Liver (tissue), 9 donors: ENCODE measurements around the gene TMEM39B. TPM values are rescaled to one million over a fixed set of nuclear protein-coding genes. Genes with fewer than 3 reads are reported as not detected.

ENCODE experiments used
- DNase-seq: peaks from one replicate; pipeline ENCODE4 v3.0.0-alpha.2; 2017; ENCODE audit warnings: low spot score
- H3K27ac ChIP-seq, 2 donors: one replicate each; pipeline ENCODE4 v1.7.0; 2013; ENCODE audit warnings: inconsistent platforms in 2 of 2, low read length in 2 of 2, control low read depth in 1 of 2, low read depth in 1 of 2, mild to moderate bottlenecking in 1 of 2
- H3K27me3 ChIP-seq, 4 donors: one replicate each; pipeline versions ENCODE4 v1.6.1 to v1.7.0; 2013; ENCODE audit warnings: low read length in 3 of 4, inconsistent platforms in 1 of 4, mild to moderate bottlenecking in 1 of 4, moderate library complexity in 1 of 4; ENCODE audit not compliant: control insufficient read depth in 4 of 4, insufficient read depth in 4 of 4
- H3K36me3 ChIP-seq, 4 donors: one replicate each; pipeline versions ENCODE4 v1.6.1 to v1.7.0; 2013; ENCODE audit warnings: low read length in 3 of 4, mild to moderate bottlenecking in 3 of 4, low read depth in 1 of 4, moderate library complexity in 1 of 4; ENCODE audit not compliant: control insufficient read depth in 4 of 4, insufficient read depth in 3 of 4
- H3K4me1 ChIP-seq, 4 donors: one replicate each; pipeline versions ENCODE4 v1.6.1 to v1.7.0; 2013; ENCODE audit warnings: low read length in 3 of 4, mild to moderate bottlenecking in 3 of 4, moderate library complexity in 1 of 4; ENCODE audit not compliant: control insufficient read depth in 4 of 4, insufficient read depth in 4 of 4
- H3K4me3 ChIP-seq, 3 donors: one replicate each; pipeline versions ENCODE4 v1.6.1 to v1.7.0; 2013; ENCODE audit warnings: low read length in 3 of 3, control low read depth in 1 of 3, low read depth in 1 of 3, mild to moderate bottlenecking in 1 of 3
- H3K9ac ChIP-seq, 2 donors: one replicate each; pipeline ENCODE4 v1.7.0; 2013; ENCODE audit warnings: low read length in 2 of 2, mild to moderate bottlenecking in 2 of 2, moderate library complexity in 2 of 2, control low read depth in 1 of 2, low read depth in 1 of 2
- H3K9me3 ChIP-seq, 4 donors: one replicate each; pipeline versions ENCODE4 v1.6.1 to v1.7.0; 2013; ENCODE audit warnings: low read length in 3 of 4; ENCODE audit not compliant: control insufficient read depth in 4 of 4
- ATF3 ChIP-seq: IDR thresholded peaks from 2 replicates; pipeline ENCODE4 v1.6.1; 2016; ENCODE audit warnings: antibody characterized with exemption
- FOXA1 ChIP-seq: IDR thresholded peaks from 2 replicates; pipeline ENCODE4 v1.6.1; 2016; ENCODE audit warnings: antibody characterized with exemption
- FOXA2 ChIP-seq: IDR thresholded peaks from 2 replicates; pipeline ENCODE4 v1.6.1; 2016; ENCODE audit warnings: antibody characterized with exemption
- HNF4G ChIP-seq: IDR thresholded peaks from 2 replicates; pipeline ENCODE4 v1.6.1; 2016; ENCODE audit warnings: antibody characterized with exemption
- JUND ChIP-seq, 2 donors: IDR thresholded peaks; 2 replicates each; pipeline ENCODE4 v1.6.1; 2016; ENCODE audit warnings: antibody characterized with exemption in 2 of 2
- MAX ChIP-seq: IDR thresholded peaks from 2 replicates; pipeline ENCODE4 v1.6.1; 2016; ENCODE audit warnings: antibody characterized with exemption
- NR2F2 ChIP-seq: IDR thresholded peaks from 2 replicates; pipeline ENCODE4 v1.6.1; 2016; ENCODE audit warnings: antibody characterized with exemption
- RAD21 ChIP-seq, 2 donors: IDR thresholded peaks; 2 replicates each; pipeline ENCODE4 v1.6.1; 2016; ENCODE audit warnings: antibody characterized with exemption in 2 of 2, mild to moderate bottlenecking in 2 of 2
- TAF1 ChIP-seq: conservative IDR thresholded peaks from 2 replicates; pipeline ENCODE4 v1.6.1; 2016; ENCODE audit warnings: antibody characterized with exemption, mild to moderate bottlenecking
- YY1 ChIP-seq: IDR thresholded peaks from 2 replicates; pipeline ENCODE4 v1.6.1; 2016; ENCODE audit warnings: antibody characterized with exemption, mild to moderate bottlenecking
- WGBS: extraction: QIAGEN DNeasy Blood & Tissue Kit; methylation state at CpG from one replicate; pipeline ENCODE4 v1.1.7; 2013; 5-methylcytosine and 5-hydroxymethylcytosine counted together
- polyA plus RNA-seq, 2 donors: library from polyadenylated mRNA; stranded (reverse) in 1 of 2; unstranded in 1 of 2; fragments of 200-250 nt in 1 of 2; fragments of >200 nt in 1 of 2; fragmentation: Nextera tagmentation in 1 of 2; extraction: Ambion mirVana in 1 of 2; gene quantifications; one replicate each; pipeline versions ENCODE4 v1.2.1 to v1.2.3, GENCODE V29; 2013 to 2015
- total RNA-seq, 2 donors: library from RNA; depleted of rRNA; stranded (reverse); fragments of >200 nt; gene quantifications; one replicate each; pipeline ENCODE4 v1.2.3, GENCODE V29; 2014
- TF ChIP-seq, protein P1 (sequence below): IDR thresholded peaks from 2 replicates; pipeline ENCODE4 v1.6.1; 2016; ENCODE audit warnings: antibody characterized with exemption
- TF ChIP-seq, protein P2 (sequence below): IDR thresholded peaks from 2 replicates; pipeline ENCODE4 v1.6.1; 2016; ENCODE audit warnings: antibody characterized with exemption, mild to moderate bottlenecking
- TF ChIP-seq, protein P3 (sequence below): fragments of 150-350 bp; IDR thresholded peaks from 2 replicates; pipeline ENCODE4 v1.5.1; 2017; ENCODE audit warnings: improper control_type of control experiment, low read depth, low read length; ENCODE audit not compliant: missing input control
- donor health status: healthy.
- donor health status: healthy.
- donor health status: healthy.
- donor health status: healthy.
- donor health status: healthy.

TMEM39B gene
- total and polyA plus RNA-seq, 4 donors, result 3.0 to 8.1 (median 5.9) TPM

- WGBS, result 84% methylated on average over 2 of the region's 2 CpGs
- Histone ChIP-seq H3K4me1 (no peaks in the 10 kb centered on the region), H3K27me3 (no peaks in the 10 kb centered on the region), H3K9ac (no peak overlapping the region), H3K4me3 (no peak overlapping the region), H3K9me3 (no peaks in the 10 kb centered on the region), H3K27ac (no peak overlapping the region), H3K36me3 (peaks cover 8 to 60% (median 42%) of the 10 kb centered on the region in 4 donors)
- TF ChIP-seq NR2F2, result no peak
- TF ChIP-seq FOXA1, result no peak
- TF ChIP-seq ATF3, result no peak
- TF ChIP-seq, protein P1, sequence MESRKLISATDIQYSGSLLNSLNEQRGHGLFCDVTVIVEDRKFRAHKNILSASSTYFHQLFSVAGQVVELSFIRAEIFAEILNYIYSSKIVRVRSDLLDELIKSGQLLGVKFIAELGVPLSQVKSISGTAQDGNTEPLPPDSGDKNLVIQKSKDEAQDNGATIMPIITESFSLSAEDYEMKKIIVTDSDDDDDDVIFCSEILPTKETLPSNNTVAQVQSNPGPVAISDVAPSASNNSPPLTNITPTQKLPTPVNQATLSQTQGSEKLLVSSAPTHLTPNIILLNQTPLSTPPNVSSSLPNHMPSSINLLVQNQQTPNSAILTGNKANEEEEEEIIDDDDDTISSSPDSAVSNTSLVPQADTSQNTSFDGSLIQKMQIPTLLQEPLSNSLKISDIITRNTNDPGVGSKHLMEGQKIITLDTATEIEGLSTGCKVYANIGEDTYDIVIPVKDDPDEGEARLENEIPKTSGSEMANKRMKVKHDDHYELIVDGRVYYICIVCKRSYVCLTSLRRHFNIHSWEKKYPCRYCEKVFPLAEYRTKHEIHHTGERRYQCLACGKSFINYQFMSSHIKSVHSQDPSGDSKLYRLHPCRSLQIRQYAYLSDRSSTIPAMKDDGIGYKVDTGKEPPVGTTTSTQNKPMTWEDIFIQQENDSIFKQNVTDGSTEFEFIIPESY, result no peak
- TF ChIP-seq MAX, result no peak
- no peak for DNase-seq
Measured at GRCh38 chr1:32045772-32046171, 27.0 kb upstream of the TMEM39B start.

DNA sequence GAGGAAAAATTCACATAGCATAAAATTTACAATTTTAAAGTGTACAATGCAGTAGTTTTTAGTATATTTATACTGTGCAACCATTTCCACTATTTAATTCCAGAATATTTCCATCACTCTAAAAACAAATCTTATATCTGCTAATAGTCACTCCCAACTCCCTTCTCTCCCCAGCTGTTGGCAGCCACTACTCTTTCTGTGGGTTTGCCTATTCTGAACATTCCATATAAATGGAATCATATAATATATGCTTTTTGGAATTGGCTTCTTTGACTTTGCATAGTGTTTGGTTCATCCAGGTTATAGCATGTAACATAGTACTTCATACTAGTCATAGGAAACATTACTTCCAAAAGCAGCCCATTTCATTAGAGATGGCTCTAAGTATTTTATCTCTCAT, 25.0 kb upstream of the TMEM39B start:
- TF ChIP-seq, protein P2, sequence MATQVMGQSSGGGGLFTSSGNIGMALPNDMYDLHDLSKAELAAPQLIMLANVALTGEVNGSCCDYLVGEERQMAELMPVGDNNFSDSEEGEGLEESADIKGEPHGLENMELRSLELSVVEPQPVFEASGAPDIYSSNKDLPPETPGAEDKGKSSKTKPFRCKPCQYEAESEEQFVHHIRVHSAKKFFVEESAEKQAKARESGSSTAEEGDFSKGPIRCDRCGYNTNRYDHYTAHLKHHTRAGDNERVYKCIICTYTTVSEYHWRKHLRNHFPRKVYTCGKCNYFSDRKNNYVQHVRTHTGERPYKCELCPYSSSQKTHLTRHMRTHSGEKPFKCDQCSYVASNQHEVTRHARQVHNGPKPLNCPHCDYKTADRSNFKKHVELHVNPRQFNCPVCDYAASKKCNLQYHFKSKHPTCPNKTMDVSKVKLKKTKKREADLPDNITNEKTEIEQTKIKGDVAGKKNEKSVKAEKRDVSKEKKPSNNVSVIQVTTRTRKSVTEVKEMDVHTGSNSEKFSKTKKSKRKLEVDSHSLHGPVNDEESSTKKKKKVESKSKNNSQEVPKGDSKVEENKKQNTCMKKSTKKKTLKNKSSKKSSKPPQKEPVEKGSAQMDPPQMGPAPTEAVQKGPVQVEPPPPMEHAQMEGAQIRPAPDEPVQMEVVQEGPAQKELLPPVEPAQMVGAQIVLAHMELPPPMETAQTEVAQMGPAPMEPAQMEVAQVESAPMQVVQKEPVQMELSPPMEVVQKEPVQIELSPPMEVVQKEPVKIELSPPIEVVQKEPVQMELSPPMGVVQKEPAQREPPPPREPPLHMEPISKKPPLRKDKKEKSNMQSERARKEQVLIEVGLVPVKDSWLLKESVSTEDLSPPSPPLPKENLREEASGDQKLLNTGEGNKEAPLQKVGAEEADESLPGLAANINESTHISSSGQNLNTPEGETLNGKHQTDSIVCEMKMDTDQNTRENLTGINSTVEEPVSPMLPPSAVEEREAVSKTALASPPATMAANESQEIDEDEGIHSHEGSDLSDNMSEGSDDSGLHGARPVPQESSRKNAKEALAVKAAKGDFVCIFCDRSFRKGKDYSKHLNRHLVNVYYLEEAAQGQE, result no peak
- no peak for TF ChIP-seq TAF1
- TF ChIP-seq FOXA2, result no peak
- no peak for TF ChIP-seq JUND (IDR thresholded peaks at IDR 0.05)
- no peak for TF ChIP-seq RAD21 (IDR thresholded peaks at IDR 0.05)
- no peak for TF ChIP-seq HNF4G
- no peak for TF ChIP-seq FOXA1
- TF ChIP-seq, protein P3, sequence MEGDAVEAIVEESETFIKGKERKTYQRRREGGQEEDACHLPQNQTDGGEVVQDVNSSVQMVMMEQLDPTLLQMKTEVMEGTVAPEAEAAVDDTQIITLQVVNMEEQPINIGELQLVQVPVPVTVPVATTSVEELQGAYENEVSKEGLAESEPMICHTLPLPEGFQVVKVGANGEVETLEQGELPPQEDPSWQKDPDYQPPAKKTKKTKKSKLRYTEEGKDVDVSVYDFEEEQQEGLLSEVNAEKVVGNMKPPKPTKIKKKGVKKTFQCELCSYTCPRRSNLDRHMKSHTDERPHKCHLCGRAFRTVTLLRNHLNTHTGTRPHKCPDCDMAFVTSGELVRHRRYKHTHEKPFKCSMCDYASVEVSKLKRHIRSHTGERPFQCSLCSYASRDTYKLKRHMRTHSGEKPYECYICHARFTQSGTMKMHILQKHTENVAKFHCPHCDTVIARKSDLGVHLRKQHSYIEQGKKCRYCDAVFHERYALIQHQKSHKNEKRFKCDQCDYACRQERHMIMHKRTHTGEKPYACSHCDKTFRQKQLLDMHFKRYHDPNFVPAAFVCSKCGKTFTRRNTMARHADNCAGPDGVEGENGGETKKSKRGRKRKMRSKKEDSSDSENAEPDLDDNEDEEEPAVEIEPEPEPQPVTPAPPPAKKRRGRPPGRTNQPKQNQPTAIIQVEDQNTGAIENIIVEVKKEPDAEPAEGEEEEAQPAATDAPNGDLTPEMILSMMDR, result no peak
- TF ChIP-seq YY1, result no peak
- TF ChIP-seq, protein P1, result no peak
- Histone ChIP-seq H3K27me3 (no peaks in the 10 kb centered on the region), H3K4me1 (no peaks in the 10 kb centered on the region), H3K27ac (no peak overlapping the region), H3K9me3 (no peaks in the 10 kb centered on the region), H3K36me3 (peaks cover 14 to 56% (median 35%) of the 10 kb centered on the region in 4 donors), H3K4me3 (no peak overlapping the region), H3K9ac (no peak overlapping the region)
- DNase-seq, result no peak
